CD8-positive, alpha-beta memory T cell (primary cell): ENCODE data around the gene DHDDS. TPM values are rescaled to one million over a fixed set of nuclear protein-coding genes. Genes with fewer than 3 reads are reported as not detected.
A peak's percentile ranks its signal among the peaks of the same experiment; 100 is the strongest.

Experiments
- CTCF ChIA-PET: fragments of 350-600 bp; sonication (Branson Sonifier 250); formaldehyde crosslinking; loops from one replicate; lab custom pipeline; 2021; ENCODE audit warnings: antibody characterized with exemption; lab: Charles Lee
- POLR2A ChIA-PET: fragments of 350-600 bp; sonication (Branson Sonifier 250); formaldehyde crosslinking; loops from one replicate; lab custom pipeline; 2021; ENCODE audit warnings: antibody characterized with exemption; lab: Charles Lee
- DNase-seq, 5 donors: peaks; one replicate each; pipeline versions ENCODE4 v3.0.0 to v3.0.0-alpha.2; 2020 to 2022; ENCODE audit warnings: mixed read lengths in 1 of 5
- H3K27ac ChIP-seq: one replicate; pipeline ENCODE4 v1.7.0; 2013; ENCODE audit warnings: low read depth, mild to moderate bottlenecking, low read length, moderate library complexity
- H3K27me3 ChIP-seq: 2 replicates; pipeline ENCODE4 v1.7.0; 2013; ENCODE audit warnings: low read length, mild to moderate bottlenecking; ENCODE audit not compliant: insufficient read depth, poor library complexity, severe bottlenecking
- H3K36me3 ChIP-seq: 2 replicates; pipeline ENCODE4 v1.7.0; 2013; ENCODE audit warnings: mild to moderate bottlenecking, low read length, moderate library complexity; ENCODE audit not compliant: insufficient read depth
- H3K4me1 ChIP-seq: 2 replicates; pipeline ENCODE4 v1.7.0; 2013; ENCODE audit warnings: mild to moderate bottlenecking, low read length, moderate library complexity; ENCODE audit not compliant: insufficient read depth
- H3K4me3 ChIP-seq: 2 replicates; pipeline ENCODE4 v1.7.0; 2013; ENCODE audit warnings: mild to moderate bottlenecking, low read length
- H3K9me3 ChIP-seq: 2 replicates; pipeline ENCODE4 v1.7.0; 2013; ENCODE audit warnings: mild to moderate bottlenecking, low read length
- H3K27ac Mint-ChIP-seq, 8 donors: one replicate each; pipeline ENCODE4 v1.8.0; 2020 to 2021; ENCODE audit warnings: mixed read lengths in 8 of 8, mild to moderate bottlenecking in 6 of 8, inconsistent platforms in 3 of 8, moderate library complexity in 3 of 8
- H3K27me3 Mint-ChIP-seq, 2 donors: one replicate each; pipeline ENCODE4 v1.8.0; 2020 to 2021; ENCODE audit warnings: mixed read lengths in 2 of 2, mild to moderate bottlenecking in 1 of 2, moderate library complexity in 1 of 2
- H3K36me3 Mint-ChIP-seq, 3 donors: one replicate each; pipeline ENCODE4 v1.8.0; 2020 to 2021; ENCODE audit warnings: mixed read lengths in 3 of 3, inconsistent platforms in 1 of 3, mild to moderate bottlenecking in 1 of 3
- H3K4me1 Mint-ChIP-seq, 3 donors: one replicate each; pipeline ENCODE4 v1.8.0; 2020 to 2021; ENCODE audit warnings: mixed read lengths in 3 of 3, inconsistent platforms in 1 of 3, mild to moderate bottlenecking in 1 of 3
- H3K4me3 Mint-ChIP-seq, 7 donors: one replicate each; pipeline ENCODE4 v1.8.0; 2020 to 2021; ENCODE audit warnings: mixed read lengths in 7 of 7, mild to moderate bottlenecking in 6 of 7, moderate library complexity in 4 of 7, inconsistent platforms in 2 of 7
- H3K9me3 Mint-ChIP-seq, 5 donors: one replicate each; pipeline ENCODE4 v1.8.0; 2020 to 2022; ENCODE audit warnings: mixed read lengths in 5 of 5, mild to moderate bottlenecking in 3 of 5, moderate library complexity in 2 of 5, inconsistent platforms in 1 of 5
- polyA plus RNA-seq: library from polyadenylated mRNA; unstranded; fragments of 300-500 nt; fragmentation: Illumina TruSeq; gene quantifications from one replicate; pipeline ENCODE4 v1.2.3, GENCODE V29; 2021
- total RNA-seq, 2 experiments: library from RNA; stranded (reverse); gene quantifications; one replicate each; pipeline ENCODE4 v1.2.3, GENCODE V29; 2021

DHDDS gene
- total and polyA plus RNA-seq, 3 experiments from 2014 or later = 21.6 to 52.2 (median 47.9) TPM

- Mint-ChIP-seq H3K27me3 (peaks cover 0 to 5% of the 10 kb centered on the region in 2 donors), H3K9me3 (no peaks in the 10 kb centered on the region), H3K36me3 (no peaks in the 10 kb centered on the region), H3K27ac (no peak overlapping the region), H3K4me1 (no peaks in the 10 kb centered on the region), H3K4me3 (no peak overlapping the region)
- Histone ChIP-seq H3K4me3 (no peak overlapping the region), H3K27ac (no peak overlapping the region), H3K9me3 (no peaks in the 10 kb centered on the region), H3K27me3 (no peaks in the 10 kb centered on the region), H3K4me1 (no peaks in the 10 kb centered on the region), H3K36me3 (no peaks in the 10 kb centered on the region)
- ChIA-PET CTCF (interaction anchor here (1.8 kb wide), 1 partner anchor 20 kb away, joined by 4 read pairs; no protein-coding TSS in a partner anchor), POLR2A (no interaction called here)
- DNase-seq = no peak
These were observed 85.6 kb downstream of the DHDDS start for GRCh38 chr1:26517766-26518049.

GRCh38 chr1:26518355-26518754 lies 86.2 kb downstream of the DHDDS start:
- peak overlapping the region in 1 of 8 donors; percentile 33 for H3K27ac Mint-ChIP-seq
- no peaks in the 10 kb centered on the region for H3K4me1 Mint-ChIP-seq
- H3K36me3 Mint-ChIP-seq = no peaks in the 10 kb centered on the region
- ChIA-PET POLR2A (no interaction called here), CTCF (interaction anchor here (1.8 kb wide), 1 partner anchor 20 kb away, joined by 4 read pairs; no protein-coding TSS in a partner anchor)
- Histone ChIP-seq H3K36me3 (no peaks in the 10 kb centered on the region), H3K9me3 (no peaks in the 10 kb centered on the region), H3K27me3 (no peaks in the 10 kb centered on the region), H3K4me3 (no peak overlapping the region), H3K27ac (no peak overlapping the region), H3K4me1 (no peaks in the 10 kb centered on the region)
- H3K27me3 Mint-ChIP-seq = peaks cover 0 to 6% of the 10 kb centered on the region in 2 donors
- H3K9me3 Mint-ChIP-seq = no peaks in the 10 kb centered on the region
- no peak overlapping the region for H3K4me3 Mint-ChIP-seq
- no peak for DNase-seq

- H3K4me1 Mint-ChIP-seq = no peaks in the 10 kb centered on the region
- no peaks in the 10 kb centered on the region for H3K9me3 Mint-ChIP-seq
- no peak overlapping the region for H3K4me3 Mint-ChIP-seq
- H3K9me3 ChIP-seq = no peaks in the 10 kb centered on the region
- no peak overlapping the region for H3K4me3 ChIP-seq
- no peak overlapping the region for H3K27ac ChIP-seq
- no peak for DNase-seq
- H3K36me3 ChIP-seq = no peaks in the 10 kb centered on the region
- ChIA-PET POLR2A (interaction anchor here (0.6 kb wide), 1 partner anchor 59 kb away, joined by 4 read pairs; no protein-coding TSS in a partner anchor), CTCF (no interaction called here)
- peaks cover 8 to 16% of the 10 kb centered on the region in 2 donors for H3K27me3 Mint-ChIP-seq
- no peaks in the 10 kb centered on the region for H3K36me3 Mint-ChIP-seq
- H3K27ac Mint-ChIP-seq = no peak overlapping the region
- no peaks in the 10 kb centered on the region for H3K4me1 ChIP-seq
- no peaks in the 10 kb centered on the region for H3K27me3 ChIP-seq
These were observed 88.2 kb downstream of the DHDDS start for GRCh38 chr1:26520339-26520738.

Other genes starting within 250 kb of the DHDDS start
- not detected for gene CATSPER4, start 241.7 kb upstream of the DHDDS start, total RNA-seq
- gene CATSPER4, start 241.7 kb upstream of the DHDDS start, polyA plus RNA-seq = not detected
- gene CEP85, start 198.1 kb upstream of the DHDDS start, total RNA-seq = 10 to 100 TPM; 28.8 to 29.7 TPM
- gene CEP85, start 198.1 kb upstream of the DHDDS start, polyA plus RNA-seq = 7.7 TPM
- 100 to 1,000 TPM; 447 to 472 TPM for gene SH3BGRL3, start 152.2 kb upstream of the DHDDS start, total RNA-seq
- gene SH3BGRL3, start 152.2 kb upstream of the DHDDS start, polyA plus RNA-seq = 1,786 TPM
- 10 to 100 TPM; 35.2 to 35.8 TPM for gene UBXN11, start 125.7 kb upstream of the DHDDS start, total RNA-seq
- gene UBXN11, start 125.7 kb upstream of the DHDDS start, polyA plus RNA-seq = 14.3 TPM
- 100 to 1,000 TPM; 355 to 388 TPM for gene CD52, start 114.4 kb upstream of the DHDDS start, total RNA-seq
- 7,622 TPM for gene CD52, start 114.4 kb upstream of the DHDDS start, polyA plus RNA-seq
- gene CRYBG2, start 78.2 kb upstream of the DHDDS start, total RNA-seq = 1 to 10 TPM in 1 of 2 experiments, under 1 TPM in 1; 0.85 to 1.3 TPM
- 1.9 TPM for gene CRYBG2, start 78.2 kb upstream of the DHDDS start, polyA plus RNA-seq
- 1 to 10 TPM; 2.4 to 2.7 TPM for gene ZNF683, start 59.6 kb upstream of the DHDDS start, total RNA-seq
- gene ZNF683, start 59.6 kb upstream of the DHDDS start, polyA plus RNA-seq = 205 TPM
- not detected for gene LIN28A, start 21.5 kb upstream of the DHDDS start, total RNA-seq
- not detected for gene LIN28A, start 21.5 kb upstream of the DHDDS start, polyA plus RNA-seq
- gene HMGN2, start 40.1 kb downstream of the DHDDS start, total RNA-seq = 100 to 1,000 TPM; 877 to 878 TPM
- gene HMGN2, start 40.1 kb downstream of the DHDDS start, polyA plus RNA-seq = 599 TPM
- 100 to 1,000 TPM; 187 to 189 TPM for gene RPS6KA1, start 97.4 kb downstream of the DHDDS start, total RNA-seq
- 193 TPM for gene RPS6KA1, start 97.4 kb downstream of the DHDDS start, polyA plus RNA-seq